DMS 273 (cell line): ENCODE data around the gene SPATA31D4.
A peak's percentile ranks its signal among the peaks of the same experiment; 100 is the strongest.
"Not testable (repeated sequence)": the region's sequence is repeated elsewhere in the genome, so short reads cannot be mapped to it uniquely, and the experiment has no call there.

Experiments
- DNase-seq: peaks from one replicate; lab custom pipeline; 2025; ENCODE audit not compliant: unreplicated experiment; lab: John Stamatoyannopoulos, UW

The SPATA31D4 gene

DNA sequence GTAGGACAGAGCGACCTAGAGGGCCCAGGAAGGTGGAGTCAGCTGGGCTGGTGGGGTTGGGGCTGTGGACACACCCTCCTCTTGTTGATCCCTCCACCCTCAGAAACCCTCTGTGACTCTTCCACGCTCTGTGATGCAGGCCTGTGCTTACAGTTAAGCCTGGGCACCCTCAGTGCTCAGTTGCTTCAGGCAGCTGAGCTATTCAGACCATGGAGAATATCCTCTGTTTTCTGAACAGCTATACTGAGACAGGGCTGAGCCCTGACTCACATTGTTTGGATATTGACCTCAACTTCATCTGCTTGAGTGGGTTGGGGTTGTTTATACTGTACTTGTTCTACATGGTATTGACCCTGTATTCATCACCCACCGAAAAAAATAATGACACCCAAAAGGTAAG is at the start of gene SPATA31D4:
SPATA31D4 (plus strand) TSS at position 124 of the 400 bp plus-strand sequence; CDS start at position 210, 86 bp downstream.
- not testable (repeated sequence) for DNase-seq

DNA sequence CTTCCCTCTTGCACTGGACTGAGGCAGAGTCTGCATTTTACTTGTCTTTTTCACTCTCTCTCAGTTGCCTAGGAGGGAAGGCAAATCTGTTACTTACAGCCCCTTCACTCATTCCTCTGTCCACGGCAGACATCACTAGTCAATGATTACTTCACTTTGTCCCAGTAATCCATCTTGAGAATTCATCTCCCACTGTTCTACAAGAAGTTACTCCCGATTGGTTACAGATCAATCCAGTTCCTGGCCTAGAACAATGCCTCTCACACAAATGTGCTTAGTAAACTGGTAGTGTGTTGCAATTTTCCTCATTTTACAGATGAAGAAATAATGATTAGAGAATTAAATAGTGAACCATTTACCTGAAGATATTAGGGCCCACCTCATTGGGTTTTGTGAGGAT is 49.7 kb upstream of the SPATA31D4 start:
- no peak for DNase-seq

DNA sequence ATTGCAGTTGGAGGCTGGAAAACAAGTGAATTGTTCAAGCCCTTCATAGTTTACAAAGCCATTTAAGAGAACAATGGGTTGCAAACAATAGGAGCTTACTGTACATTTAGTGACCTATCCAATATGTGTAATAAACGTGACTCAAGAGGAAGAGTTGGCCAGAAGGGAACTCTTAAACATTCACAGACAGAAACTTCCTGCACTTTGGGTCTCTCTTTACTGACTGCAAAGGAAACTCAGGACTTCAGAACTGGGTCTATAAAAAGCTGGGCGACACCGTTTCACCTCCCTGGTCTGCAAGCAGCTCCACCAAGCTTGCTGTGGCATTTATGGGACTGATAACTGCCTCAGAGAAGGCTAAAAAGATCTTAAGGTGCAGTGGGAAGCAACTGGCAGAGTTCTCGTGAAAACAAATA is 48.7 kb upstream of the SPATA31D4 start:
- no peak for DNase-seq

DNA sequence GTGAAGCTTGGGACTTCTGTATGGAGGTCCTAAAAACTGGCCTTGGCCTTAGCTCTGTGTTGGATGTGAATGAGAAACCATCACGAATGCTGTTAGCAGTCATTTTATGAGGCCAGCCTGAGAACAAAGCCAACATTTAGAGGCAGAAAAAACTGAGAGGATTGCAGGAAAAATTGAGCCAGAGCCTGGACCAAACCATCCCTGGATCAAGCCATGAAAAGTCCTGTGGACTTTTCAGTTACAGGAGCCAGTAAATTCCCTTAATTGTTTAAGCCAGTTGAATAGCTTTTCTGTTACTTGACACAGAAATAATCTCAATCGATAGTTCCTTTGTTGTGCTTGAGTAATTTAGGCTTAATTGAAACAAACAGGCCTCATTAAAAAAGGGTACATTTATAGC is 42.6 kb upstream of the SPATA31D4 start:
- no peak for DNase-seq

DNA sequence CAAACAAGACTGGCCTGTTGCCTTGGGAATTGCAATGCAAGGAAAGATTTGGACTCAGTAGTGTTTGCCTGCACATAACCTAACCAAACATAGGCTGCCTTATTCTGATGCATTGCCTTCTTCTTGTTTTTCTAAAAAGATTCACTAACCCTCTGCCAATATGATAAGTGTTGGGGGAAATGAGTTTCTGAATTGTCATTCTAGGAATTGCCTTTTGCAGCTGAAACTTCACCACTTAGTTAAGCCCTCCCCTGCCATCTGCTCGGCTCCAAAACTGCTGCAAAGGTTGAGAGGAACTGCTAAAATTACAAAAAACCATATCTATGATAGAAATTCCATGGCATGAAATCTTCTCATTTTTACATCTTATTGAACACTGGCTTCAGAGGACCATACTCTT is 41.6 kb upstream of the SPATA31D4 start:
- peak; percentile 9 for DNase-seq

DNA sequence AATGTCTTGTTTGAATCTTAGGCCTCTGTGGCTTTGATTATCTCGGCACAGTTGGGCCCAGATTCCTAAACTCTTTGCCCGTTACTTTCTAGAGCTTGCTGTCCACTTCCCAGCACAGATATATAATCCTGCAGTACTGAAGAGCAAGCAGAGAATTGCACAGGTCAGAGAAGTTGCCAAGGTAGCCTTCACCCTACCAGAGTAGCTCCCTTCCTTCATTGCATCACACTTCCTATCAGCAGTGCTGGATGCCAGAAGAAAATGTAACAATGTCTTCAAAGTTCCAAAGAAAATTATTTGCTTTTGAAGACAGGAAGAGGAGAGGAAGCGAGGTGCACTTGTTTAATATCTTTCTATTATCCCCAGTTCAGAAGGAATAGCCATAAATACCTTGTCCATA is 38.1 kb upstream of the SPATA31D4 start:
- no peak for DNase-seq

DNA sequence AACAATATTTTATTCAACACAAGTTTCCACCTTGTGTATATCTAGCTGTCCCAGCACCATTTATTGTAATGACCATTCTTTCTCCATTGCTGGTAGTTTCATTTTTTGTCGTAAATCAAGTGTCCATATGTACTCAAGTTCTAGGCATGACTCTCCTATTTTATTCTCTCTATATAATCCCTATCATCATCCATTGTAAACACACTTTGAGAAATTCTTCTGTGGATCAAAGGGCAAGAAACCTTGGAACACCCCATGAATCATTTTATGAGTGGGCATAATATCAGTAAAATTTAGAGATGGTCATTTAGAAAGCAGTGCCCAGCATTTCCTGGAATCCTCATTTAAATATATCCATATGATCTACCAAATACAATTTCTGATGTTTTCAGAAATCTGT is 35.8 kb upstream of the SPATA31D4 start:
- no peak for DNase-seq

DNA sequence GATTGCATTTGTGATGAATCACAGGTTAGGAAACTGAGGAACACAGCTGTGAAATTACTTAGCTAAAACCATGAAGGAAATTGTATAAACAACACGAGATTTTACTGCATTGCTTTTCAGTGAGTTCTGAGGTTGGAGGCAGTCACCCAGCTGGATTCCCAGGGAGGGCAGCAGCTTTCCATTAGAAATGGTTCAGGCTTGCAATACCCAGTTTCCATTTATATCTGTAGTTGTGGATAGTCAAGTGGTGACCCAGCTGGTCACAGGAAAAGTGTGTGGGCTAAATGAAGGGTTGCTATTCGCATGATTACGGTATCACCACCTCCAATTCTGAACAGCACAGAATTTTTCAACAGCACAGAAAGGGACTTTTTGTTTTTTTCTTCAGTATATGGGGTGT is 34.3 kb upstream of the SPATA31D4 start:
- no peak for DNase-seq

DNA sequence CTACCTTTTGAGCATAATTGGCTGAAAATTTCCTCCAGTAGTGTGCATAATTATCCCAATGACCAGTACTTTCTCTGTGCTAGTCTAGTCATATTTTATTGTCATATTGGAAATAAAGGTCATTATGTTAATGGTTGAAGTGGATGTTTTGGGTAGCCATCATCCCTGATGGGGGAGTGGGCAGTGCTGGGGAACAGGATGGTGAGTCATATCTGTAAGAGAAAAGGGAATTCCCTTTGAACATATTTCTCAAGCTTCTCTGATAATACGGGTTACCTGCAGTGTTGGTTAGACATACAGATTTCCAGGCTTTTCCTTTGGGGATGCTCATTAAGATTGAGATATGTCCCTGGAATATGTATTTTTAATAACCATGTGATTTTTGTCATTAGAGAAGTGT is 33.3 kb upstream of the SPATA31D4 start:
- no peak for DNase-seq

DNA sequence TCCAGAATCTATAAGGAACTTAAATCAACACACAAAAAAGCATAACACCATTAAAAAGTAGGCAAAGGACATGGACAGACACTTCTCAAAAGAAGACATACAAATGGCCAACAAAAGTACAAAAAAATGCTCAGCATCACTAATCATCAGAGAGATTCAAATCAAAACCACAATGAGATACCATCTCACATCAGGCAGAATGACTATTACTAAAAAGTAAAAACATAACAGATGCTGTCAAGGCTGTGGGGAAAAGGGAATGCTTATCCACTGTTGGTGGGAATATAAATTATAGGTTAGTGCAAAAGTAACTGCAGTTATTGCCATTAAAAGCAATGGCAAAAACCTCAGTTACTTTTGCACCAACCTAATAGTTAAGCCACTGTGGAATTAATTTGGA is 32.2 kb upstream of the SPATA31D4 start:
- DNase-seq, result no peak

DNA sequence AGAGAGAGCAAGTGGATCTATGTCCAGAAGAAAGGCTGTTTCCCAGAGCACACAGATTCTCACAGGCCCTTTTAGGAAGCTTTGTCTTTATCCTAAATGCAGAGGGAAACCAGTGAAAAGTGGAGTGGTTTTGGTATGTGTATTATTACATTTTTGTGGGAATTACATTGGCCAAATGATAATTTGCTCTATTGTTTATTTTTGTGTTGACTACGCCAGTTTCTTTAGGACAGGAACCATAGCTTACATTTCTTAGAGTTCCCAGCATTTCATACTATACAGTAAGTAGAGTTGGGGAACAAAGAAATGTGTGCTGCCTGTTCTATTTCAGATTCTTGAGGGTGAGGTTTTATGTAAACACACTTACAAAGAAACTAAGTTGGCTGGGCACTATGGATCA is 29.4 kb upstream of the SPATA31D4 start:
- DNase-seq, result no peak

DNA sequence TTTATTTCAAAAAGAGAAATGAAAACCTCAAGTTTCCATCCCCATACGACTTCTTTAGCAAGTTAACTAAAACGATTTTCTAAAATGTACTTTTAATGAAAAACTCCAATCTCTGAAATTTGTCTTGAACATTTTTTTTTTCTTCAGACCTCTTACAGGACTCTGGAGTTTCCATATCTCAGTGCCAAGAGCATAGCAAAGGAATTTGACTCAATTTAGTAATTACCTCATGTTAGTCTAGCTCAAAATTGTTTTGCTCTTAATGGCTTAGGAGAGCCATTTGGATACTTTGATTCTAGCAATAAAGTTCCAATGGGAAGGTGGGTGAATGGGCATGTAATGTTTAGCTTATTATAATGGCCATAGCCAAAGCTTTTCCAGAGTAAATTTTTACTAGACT is 26.0 kb upstream of the SPATA31D4 start:
- no peak for DNase-seq

DNA sequence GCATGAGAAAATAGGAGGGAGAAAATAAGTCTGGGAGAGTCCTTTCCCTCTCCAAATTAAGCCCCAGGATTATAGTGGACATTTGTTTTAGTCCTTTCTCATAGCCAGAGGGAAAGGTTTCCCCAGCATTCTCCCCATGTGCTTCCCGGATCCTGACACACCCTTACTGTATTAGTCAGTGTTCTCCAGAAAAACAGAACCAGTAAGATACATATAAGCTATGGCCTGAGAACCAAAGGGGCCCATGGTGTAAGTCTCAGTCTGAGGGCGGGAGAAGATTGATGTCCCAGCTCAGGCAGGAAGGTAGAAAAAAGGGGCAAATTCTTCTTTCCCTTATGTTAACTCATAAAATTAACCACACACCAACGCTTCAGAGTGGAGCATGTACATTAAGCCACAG is 25.6 kb upstream of the SPATA31D4 start:
- no peak for DNase-seq

DNA sequence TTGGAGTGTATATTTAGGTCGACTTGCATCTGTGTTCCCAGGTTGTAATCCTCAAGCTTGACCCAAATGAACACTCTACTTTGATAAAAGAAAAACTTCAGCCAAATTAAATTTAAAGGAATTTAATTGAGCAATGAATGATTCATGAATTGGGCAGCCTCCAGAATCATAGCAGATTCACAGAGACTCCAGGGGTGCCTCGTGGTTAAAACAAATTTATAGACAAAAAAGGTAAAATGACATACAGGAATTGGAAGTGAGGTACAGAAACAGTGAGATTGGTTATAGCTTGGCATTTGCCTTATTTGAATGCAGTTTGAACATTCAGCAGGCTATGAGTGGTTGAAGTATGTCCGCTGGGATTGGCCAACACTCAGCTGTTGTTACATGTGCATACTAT is 21.6 kb upstream of the SPATA31D4 start:
- DNase-seq, result no peak

DNA sequence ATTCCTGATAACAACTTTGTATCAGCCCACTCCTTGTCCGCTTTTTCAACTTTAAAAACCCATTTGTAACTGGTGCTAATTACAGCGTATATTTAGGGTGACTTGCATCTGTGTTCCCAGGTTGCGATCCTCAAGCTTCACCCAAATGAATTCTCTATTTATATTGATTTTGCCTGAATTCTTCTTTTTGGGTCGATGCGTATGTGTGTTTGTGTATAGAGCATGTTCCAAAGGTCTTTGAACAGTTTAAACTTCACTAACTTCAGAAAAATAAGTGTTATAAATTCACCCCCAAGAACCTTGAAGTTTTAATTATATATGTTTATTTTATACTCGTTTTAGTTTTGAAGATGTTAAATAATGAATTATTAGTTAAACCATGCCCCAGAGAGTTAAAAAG is 16.1 kb upstream of the SPATA31D4 start:
- no peak for DNase-seq

DNA sequence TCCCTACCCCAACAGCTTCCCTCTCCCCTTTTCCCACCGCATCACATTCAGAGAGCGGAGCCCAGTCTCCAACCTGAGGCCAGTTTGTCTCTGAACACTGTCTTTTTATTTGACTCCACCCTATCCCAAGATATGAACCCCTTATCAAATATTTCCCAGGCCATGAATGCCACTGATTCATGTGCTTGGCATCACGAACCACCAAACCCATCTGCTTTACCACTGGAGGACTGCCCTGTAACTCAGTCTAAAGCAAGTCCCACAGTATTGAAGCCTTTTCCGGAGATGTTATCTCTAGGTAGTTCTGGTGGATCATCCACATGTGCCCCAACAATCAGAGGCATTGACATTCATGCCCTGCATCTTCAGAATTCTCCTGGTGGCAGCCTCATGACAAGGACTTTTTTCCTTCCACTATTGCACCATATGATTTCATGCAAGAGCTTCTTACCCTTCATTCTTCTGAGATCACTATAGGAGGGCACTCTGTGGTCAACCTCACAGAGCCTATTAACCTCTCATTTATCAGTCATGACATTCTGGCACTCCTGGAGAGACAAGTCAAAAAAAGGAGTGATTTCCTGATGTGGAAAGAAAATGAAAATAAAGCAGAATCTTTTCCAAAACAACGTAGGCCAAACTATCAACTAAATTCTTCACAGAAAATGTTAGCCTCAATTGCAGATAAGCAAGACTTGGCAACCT is 12.3 kb upstream of the SPATA31D4 start:
- no peak for DNase-seq

DNA sequence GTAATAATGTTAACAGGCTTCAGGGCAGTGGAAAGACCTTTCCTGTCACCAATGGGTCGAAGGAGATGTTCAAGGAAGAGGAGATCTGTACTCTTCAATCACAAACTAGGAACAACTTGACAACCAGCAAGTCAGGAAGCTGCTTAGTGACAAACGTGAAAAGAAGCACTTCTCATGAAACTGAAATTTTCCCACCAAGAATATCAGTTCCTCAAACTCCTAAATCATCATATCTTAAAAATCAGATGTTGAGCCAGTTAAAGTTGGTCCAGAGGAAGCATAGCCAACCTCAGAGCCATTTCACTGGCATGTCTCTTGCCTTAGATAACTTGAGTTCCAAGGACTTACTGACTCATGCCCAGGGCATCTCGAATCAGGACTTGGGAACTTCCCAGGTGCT is 9.7 kb upstream of the SPATA31D4 start:
- DNase-seq, result not testable (repeated sequence)

DNA sequence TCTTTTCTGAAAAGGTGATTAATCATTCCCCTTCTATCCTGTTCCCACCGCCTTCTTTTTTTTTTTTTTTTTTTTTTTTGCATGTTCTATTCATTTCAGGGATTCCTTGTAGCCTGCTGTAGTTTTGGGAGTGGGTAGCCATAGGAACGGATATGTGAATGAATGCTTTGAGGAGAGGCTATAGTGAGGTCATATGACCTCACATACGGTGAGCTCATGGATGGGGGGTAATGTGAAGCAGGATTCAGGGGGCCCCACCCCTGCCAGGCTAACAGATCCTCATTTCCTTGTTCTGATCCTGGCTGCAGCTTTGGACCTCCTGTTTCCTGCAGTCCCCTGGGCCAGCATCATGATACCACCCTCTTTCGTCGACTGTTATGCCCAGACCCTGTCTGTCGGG is 1.9 kb downstream of the SPATA31D4 start:
- DNase-seq, result not testable (repeated sequence)

DNA sequence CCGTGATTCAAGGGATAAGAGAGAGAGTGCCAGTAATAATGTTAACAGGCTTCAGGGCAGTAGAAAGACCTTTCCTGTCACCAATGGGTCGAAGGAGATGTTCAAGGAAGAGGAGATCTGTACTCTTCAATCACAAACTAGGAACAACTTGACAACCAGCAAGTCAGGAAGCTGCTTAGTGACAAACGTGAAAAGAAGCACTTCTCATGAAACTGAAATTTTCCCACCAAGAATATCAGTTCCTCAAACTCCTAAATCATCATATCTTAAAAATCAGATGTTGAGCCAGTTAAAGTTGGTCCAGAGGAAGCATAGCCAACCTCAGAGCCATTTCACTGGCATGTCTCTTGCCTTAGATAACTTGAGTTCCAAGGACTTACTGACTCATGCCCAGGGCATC is 5.3 kb downstream of the SPATA31D4 start:
- not testable (repeated sequence) for DNase-seq

DNA sequence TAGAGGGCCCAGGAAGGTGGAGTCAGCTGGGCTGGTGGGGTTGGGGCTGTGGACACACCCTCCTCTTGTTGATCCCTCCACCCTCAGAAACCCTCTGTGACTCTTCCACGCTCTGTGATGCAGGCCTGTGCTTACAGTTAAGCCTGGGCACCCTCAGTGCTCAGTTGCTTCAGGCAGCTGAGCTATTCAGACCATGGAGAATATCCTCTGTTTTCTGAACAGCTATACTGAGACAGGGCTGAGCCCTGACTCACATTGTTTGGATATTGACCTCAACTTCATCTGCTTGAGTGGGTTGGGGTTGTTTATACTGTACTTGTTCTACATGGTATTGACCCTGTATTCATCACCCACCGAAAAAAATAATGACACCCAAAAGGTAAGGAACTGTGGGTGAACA is 15.2 kb downstream of the SPATA31D4 start, which contains the start of gene SPATA31D3:
SPATA31D3 (plus strand) TSS at position 108 of the 400 bp plus-strand sequence; CDS start at position 194, 86 bp downstream.
- DNase-seq, result not testable (repeated sequence)

DNA sequence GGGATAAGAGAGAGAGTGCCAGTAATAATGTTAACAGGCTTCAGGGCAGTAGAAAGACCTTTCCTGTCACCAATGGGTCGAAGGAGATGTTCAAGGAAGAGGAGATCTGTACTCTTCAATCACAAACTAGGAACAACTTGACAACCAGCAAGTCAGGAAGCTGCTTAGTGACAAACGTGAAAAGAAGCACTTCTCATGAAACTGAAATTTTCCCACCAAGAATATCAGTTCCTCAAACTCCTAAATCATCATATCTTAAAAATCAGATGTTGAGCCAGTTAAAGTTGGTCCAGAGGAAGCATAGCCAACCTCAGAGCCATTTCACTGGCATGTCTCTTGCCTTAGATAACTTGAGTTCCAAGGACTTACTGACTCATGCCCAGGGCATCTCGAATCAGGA is 20.4 kb downstream of the SPATA31D4 start:
- not testable (repeated sequence) for DNase-seq

DNA sequence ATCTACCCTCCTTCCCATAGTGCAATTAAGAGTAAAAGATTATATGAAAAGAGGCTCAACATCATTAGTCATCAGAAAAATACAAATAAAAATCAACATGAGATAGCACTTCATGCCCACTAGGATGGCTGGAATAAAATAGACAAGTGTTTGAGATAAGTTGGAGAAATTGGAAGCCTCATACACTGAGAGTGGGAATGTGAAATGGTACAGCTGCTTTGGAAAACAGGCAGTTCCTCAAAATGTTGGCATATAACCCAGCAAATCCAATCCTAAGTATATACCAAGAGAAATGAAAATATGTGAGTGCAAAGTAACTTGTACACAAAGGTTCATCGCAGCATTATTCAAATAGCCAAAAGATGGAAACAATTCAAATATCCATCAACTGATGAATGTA is 24.9 kb downstream of the SPATA31D4 start:
- no peak for DNase-seq

DNA sequence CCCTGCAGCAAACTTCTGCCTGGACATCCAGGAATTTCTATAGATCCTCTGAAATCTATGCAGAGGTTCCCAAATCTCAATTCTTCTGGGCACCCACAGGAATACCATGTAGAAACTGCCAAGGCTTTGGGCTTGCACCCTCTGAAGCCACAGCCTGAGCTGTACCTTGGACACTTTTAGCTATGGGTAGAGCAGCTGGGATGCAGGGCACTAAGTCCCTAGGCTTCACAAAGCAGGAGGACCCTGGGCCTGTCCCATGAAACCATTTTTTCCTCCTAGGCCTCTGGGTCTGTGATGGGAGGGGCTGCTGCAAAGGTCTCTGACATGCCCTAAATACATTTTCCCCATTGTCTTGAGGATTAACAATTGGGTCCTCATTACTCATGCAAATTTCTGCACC is 27.4 kb downstream of the SPATA31D4 start:
- no peak for DNase-seq
